ENCODE measurements around the gene EIF1. TPM values are rescaled to one million over a fixed set of nuclear protein-coding genes. Genes with fewer than 3 reads are reported as not detected.

EIF1 gene
- total RNA-seq, 1 experiment from 2014 or later, result 481 TPM

- TF ChIP-seq CTCF (IDR thresholded peaks at IDR 0.05) (peak; percentile 71), ZNF396 (CRISPR knock-in tag; IDR thresholded peaks at IDR 0.05; ENCODE audit: borderline replicate concordance) (no peak), ZNF281 (CRISPR knock-in tag; IDR thresholded peaks at IDR 0.05) (peak; percentile 78; the same call in 1 of the 2 replicates), JAZF1 (CRISPR knock-in tag; IDR thresholded peaks at IDR 0.05) (no peak), MAX (CRISPR knock-in tag; IDR thresholded peaks at IDR 0.05) (peak; percentile 79), FOXP4 (CRISPR knock-in tag; IDR thresholded peaks at IDR 0.05) (no peak), ZNF232 (CRISPR knock-in tag; IDR thresholded peaks at IDR 0.05) (no peak), ZNF263 (CRISPR knock-in tag; IDR thresholded peaks at IDR 0.05; ENCODE audit: low read depth) (no peak), OVOL2 (CRISPR knock-in tag; IDR thresholded peaks at IDR 0.05; ENCODE audit: borderline replicate concordance) (no peak), KAT7 (CRISPR knock-in tag; IDR thresholded peaks at IDR 0.05; ENCODE audit: borderline replicate concordance) (0 out of 2 replicates have a peak, but pooled peaks have one; percentile 59)
These were observed 23.0 kb upstream of the EIF1 start (continued) for GRCh38 chr17:41665566-41666236.

GRCh38 chr17:41666237-41666641, 22.4 kb upstream of the EIF1 start:
- ChIA-PET CTCF (interaction anchor here (0.7 to 10.0 kb wide), 49 partner anchors 9 to 1051 kb away, joined by 3 to 380 read pairs (median 6); partner anchors contain the start of genes EIF1, JUP, KRT13 and KRT17), POLR2A (interaction anchor here (0.6 to 4.1 kb wide), 5 partner anchors 18 to 1046 kb away, joined by 3 to 38 read pairs (median 7); partner anchors contain the start of genes EIF1 and KRT19)
- H3K27me3 Mint-ChIP-seq (ENCODE audit: low read depth), result peaks cover 17% of the 10 kb centered on the region
- H3K4me1 Mint-ChIP-seq, result peaks cover 16% of the 10 kb centered on the region
- ATAC-seq, result peak; percentile 1; the same call in 1 of the 2 replicates
- peak overlapping the region; percentile 94 for H3K27ac Mint-ChIP-seq
- TF ChIP-seq IRF1 (CRISPR knock-in tag; IDR thresholded peaks at IDR 0.05) (no peak), ZNF532 (CRISPR knock-in tag; IDR thresholded peaks at IDR 0.05; ENCODE audit: borderline replicate concordance) (no peak), ZNF281 (CRISPR knock-in tag; IDR thresholded peaks at IDR 0.05) (0 out of 2 replicates have a peak, but pooled peaks have one; percentile 1), USF2 (CRISPR knock-in tag; IDR thresholded peaks at IDR 0.05) (no peak)
- no peaks in the 10 kb centered on the region for H3K9me3 Mint-ChIP-seq
- no peak for DNase-seq (ENCODE audit: low spot score)
- peak overlapping the region; percentile 85 for H3K4me3 Mint-ChIP-seq
- no peaks in the 10 kb centered on the region for H3K36me3 Mint-ChIP-seq

Data from WTC11 (cell line).